PFSK-1 (cell line): Measurements from ENCODE around the gene DUOX1.

Source experiments
- FOXP2 ChIP-seq: optimal IDR thresholded peaks from 2 replicates; pipeline ENCODE3; 2011; ENCODE audit warnings: borderline replicate concordance, control low read depth, inconsistent platforms; ENCODE audit not compliant: insufficient read depth; ENCODE audit errors: extremely low read length, extremely low read depth
- POLR2AphosphoS5 ChIP-seq: IDR thresholded peaks from 2 replicates; pipeline ENCODE4 v1.6.1; 2012; ENCODE audit warnings: low read depth, mild to moderate bottlenecking, control low read depth, low read length, moderate library complexity
- SIN3A ChIP-seq: IDR thresholded peaks from 2 replicates; pipeline ENCODE4 v1.6.1; 2012; ENCODE audit warnings: mild to moderate bottlenecking, low read length, moderate library complexity, borderline replicate concordance; ENCODE audit not compliant: insufficient read depth
- TAF1 ChIP-seq: IDR thresholded peaks from 2 replicates; pipeline ENCODE4 v1.6.1; 2012; ENCODE audit warnings: low read length, control low read depth, borderline replicate concordance; ENCODE audit not compliant: insufficient read depth

DNA sequence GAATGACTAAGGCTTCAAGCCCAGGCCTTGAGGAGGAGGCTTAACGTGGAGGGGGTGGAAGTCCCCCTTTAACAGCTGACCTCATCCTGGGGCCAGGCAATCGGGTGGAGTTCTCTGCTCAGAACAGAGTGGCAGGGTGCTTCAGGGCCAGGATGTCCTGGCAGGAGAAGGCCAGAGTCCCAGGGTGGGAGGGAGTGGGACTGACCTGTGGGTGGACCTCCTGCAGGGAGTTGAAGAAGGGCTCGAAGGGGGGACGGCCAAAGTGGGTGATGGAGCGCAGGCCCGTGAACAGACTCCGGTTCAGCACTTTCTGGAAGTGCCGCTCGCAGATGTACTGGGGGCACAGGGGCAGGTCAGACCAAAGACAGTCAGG is 35.5 kb upstream of the DUOX1 start:
- TF ChIP-seq SIN3A (no peak), FOXP2 (no peak), TAF1 (no peak), POLR2AphosphoS5 (no peak)
